Adrenal gland (tissue), 5 donors: ENCODE data around the gene NRP1.

Experiments
- POLR2A ChIP-seq, 2 donors: fragments of 450-650 bp; IDR thresholded peaks; one replicate each; pipeline ENCODE4 v1.6.1; 2017; ENCODE audit warnings: antibody characterized with exemption in 2 of 2, mild to moderate bottlenecking in 2 of 2, moderate library complexity in 1 of 2
- TF ChIP-seq, protein P1 (sequence below), 6 experiments: fragments of 450-650 bp in 4 of 6; fragments of 200-600 bp in 2 of 6; sonication (generic) in 1 of 6; IDR thresholded peaks; 1 replicate in 5 of 6; 2 replicates in 1 of 6; pipeline versions ENCODE4 v1.5.1 to v1.8.0; 2016 to 2021; ENCODE audit warnings: antibody characterized with exemption in 6 of 6, mild to moderate bottlenecking in 2 of 6, moderate library complexity in 1 of 6
- donor health status: DM: no; HTN: no; CAD: no.

DNA sequence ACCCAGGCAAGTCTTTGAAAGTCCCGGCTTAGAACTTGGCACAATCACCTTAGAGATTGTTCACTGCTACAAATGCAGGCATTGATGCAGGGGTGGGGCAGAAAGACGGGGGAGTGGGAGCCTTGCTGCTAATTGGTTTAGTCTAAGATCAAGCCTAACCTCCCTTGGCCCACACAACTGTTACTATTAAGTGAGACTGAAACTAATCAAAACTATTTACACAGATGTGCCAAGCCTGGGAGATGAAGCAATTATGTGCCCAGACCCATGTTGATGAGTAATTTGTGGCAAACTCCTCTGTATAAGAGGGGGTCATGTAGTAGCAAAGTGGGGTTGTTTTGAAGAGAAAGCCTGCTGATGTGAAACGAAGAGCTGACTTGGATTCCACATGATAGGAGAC lies 198.2 kb downstream of the NRP1 start:
- TF ChIP-seq, protein P1, sequence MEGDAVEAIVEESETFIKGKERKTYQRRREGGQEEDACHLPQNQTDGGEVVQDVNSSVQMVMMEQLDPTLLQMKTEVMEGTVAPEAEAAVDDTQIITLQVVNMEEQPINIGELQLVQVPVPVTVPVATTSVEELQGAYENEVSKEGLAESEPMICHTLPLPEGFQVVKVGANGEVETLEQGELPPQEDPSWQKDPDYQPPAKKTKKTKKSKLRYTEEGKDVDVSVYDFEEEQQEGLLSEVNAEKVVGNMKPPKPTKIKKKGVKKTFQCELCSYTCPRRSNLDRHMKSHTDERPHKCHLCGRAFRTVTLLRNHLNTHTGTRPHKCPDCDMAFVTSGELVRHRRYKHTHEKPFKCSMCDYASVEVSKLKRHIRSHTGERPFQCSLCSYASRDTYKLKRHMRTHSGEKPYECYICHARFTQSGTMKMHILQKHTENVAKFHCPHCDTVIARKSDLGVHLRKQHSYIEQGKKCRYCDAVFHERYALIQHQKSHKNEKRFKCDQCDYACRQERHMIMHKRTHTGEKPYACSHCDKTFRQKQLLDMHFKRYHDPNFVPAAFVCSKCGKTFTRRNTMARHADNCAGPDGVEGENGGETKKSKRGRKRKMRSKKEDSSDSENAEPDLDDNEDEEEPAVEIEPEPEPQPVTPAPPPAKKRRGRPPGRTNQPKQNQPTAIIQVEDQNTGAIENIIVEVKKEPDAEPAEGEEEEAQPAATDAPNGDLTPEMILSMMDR (IDR thresholded peaks at IDR 0.05): no peak
- TF ChIP-seq POLR2A (IDR thresholded peaks at IDR 0.05): no peak
